Stimulated activated CD4-positive, alpha-beta T cell treated with anti-CD3 and anti-CD28 coated beads, Interleukin-12 subunit alpha, Interleukin-12 subunit beta, amount 100 ng/mL, for 48 hours (primary cell): ENCODE results near the gene PLA2G3.

Experiments
- DNase-seq, 3 donors: peaks; one replicate each; pipeline ENCODE4 v3.0.0-alpha.2; 2020; ENCODE audit warnings: low read depth in 2 of 3, low spot score in 1 of 3

Gene PLA2G3

GRCh38 chr22:31087744-31088215 is 52.5 kb downstream of the PLA2G3 start:
- DNase-seq, result no peak

- no peak for DNase-seq
These were observed 53.5 kb downstream of the PLA2G3 start for GRCh38 chr22:31086703-31087330.

GRCh38 chr22:31085928-31086327 is 54.4 kb downstream of the PLA2G3 start:
- no peak for DNase-seq

- no peak for DNase-seq
These were observed 54.8 kb downstream of the PLA2G3 start for GRCh38 chr22:31085493-31085824.

- peak; percentile 79 to 85 (median 80) for DNase-seq
These were observed 55.4 kb downstream of the PLA2G3 start for GRCh38 chr22:31084811-31085492.
